Fibroblast of peridontal ligament (primary cell): ENCODE results near the gene RHEX.
A peak's percentile ranks its signal among the peaks of the same experiment; 100 is the strongest.

Source experiments
- DNase-seq: peaks from one replicate; pipeline ENCODE4 v3.0.0-alpha.2; 2010; ENCODE audit errors: extremely low read depth

The RHEX gene

DNA sequence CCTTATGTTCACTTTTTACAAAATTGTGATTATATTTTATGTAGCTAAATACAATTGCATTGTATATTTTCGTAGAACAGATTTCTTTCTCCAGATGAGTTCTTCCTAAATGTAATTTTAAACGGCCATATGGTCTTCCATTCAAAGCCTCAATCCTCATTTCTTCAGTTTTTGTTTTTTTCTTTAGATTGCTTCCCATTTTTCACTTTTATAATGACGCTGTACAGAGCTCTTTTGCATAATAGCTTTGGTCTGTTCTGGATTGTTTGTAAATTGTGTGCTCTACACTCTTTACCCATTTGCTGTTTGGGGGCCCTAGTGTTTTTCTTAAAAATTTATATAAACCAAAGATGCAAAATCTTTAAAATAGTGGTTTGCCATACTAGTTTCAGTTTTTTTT lies 36.4 kb downstream of the RHEX start:
- DNase-seq = no peak

DNA sequence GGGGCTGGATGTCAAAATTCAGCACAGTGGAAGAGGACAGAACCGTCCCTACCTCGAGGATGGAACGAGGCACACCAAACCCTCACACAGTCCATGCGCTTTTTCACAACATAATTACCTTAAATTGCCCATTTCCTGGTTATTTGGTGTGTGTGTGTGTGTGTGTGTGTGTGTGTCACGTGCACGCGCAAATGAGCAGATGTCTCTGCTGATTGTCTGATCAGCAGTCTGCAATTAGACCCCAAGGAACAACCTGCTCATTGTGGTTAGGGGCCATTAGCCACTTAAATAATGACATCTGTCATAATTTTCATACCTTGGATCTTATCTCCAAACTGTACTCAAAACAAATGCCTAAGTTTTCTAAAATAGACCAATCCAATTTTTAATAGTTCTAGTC lies 41.1 kb downstream of the RHEX start:
- DNase-seq = no peak

DNA sequence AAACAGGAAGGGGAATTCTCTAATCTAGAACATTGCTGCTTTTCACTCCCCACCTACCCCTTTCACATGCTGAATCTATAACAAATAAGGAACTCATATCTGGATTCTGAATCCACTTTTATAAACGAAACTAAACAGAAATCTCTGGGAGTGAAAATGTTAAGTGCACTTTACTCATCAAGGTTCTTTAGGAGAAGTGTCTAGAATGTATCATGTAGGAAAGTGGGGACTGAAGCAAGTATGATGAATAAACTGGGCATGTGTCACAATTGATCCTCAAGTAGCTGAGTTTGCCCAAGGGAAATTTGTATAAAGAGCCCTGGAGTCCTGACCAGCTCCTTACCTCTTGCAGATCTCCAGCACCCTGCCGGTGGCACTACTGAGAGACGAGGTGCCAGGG lies 44.4 kb downstream of the RHEX start:
- no peak for DNase-seq

DNA sequence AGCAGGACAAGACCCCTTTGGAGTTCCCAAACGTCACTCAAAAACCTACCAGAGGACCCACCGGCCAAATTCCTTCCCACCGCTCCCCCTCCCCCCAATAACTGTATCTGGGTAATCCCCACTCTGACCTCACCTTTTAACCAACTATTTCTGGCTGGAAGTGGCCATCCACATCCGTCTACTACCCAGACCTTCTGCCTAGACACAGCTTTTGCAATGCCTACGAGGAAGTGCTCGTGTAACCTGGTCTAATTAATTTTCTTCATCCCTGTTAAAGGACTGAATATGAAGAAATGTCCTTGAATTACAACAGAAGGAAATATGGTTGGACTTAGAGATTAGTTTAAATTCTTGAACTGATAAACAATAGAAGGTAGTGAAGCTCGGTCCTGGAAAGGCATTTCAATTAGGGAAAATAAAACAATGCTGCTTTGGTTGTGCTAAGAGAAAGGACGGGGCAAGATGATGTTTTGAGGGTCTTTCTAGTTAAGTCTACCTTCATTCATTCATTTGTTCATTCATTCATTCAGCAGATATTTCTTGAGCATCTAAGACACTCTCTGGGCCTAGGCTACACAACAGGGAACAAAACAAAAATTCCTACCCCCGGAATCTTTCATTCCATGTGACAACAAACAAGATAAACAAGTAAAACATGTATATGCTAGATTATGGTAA lies 45.4 kb downstream of the RHEX start:
- no peak for DNase-seq

DNA sequence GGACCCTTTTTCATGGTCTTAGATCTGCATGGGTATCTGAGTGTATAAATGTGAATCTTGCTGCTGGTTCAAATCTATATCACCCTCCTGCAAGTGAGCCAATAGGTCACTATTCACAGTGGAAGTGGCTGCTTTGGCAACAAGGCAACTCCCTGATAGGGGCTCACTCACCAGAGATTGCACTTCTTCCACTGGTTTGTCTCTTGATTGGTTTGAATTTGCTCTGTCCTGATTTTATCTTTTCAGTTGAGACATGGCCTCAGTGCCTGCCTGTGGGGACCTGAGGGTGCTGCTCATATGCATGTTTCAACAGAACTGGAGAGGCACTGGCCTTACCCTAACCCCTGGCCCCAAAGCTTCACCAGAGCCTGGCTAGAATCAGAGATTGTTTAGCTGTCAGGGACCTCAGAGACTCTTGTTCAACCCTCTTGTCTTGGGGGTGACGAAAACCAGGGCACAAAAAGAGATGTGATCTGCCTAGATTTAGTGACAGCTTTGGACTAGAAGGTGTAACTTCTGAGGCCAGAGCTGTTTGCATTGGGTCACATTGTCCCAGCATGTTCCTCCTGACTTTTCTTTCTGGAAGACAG lies 47.3 kb downstream of the RHEX start:
- no peak for DNase-seq

DNA sequence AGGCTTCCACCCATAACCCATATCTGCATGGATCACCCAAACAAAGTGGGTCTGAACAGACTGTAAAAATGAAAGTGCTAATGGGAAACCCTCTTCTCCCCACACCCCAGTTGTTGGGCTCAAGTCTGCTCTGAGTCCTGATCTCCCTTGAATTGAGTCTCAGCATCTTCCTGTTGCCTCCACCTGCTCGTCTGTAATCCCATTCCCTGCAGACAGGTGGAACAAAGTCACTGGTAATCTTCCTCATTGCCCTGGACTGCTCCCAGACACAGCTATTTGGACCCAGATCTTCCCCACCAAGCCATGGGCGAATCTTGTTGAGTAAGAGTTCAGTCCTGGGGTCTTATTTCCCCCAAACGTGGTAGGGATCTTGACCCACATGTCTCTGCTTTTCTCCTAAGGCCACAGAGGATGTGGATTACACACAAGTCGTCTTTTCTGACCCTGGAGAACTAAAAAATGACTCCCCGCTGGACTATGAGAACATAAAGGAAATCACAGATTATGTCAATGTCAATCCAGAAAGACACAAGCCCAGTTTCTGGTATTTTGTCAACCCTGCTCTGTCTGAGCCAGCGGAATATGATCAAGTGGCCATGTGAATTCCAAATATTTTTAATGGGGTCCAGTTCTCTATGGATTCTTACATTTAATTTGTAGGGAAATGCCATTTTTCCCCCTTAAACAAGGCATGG lies 48.5 kb downstream of the RHEX start:
- no peak for DNase-seq

DNA sequence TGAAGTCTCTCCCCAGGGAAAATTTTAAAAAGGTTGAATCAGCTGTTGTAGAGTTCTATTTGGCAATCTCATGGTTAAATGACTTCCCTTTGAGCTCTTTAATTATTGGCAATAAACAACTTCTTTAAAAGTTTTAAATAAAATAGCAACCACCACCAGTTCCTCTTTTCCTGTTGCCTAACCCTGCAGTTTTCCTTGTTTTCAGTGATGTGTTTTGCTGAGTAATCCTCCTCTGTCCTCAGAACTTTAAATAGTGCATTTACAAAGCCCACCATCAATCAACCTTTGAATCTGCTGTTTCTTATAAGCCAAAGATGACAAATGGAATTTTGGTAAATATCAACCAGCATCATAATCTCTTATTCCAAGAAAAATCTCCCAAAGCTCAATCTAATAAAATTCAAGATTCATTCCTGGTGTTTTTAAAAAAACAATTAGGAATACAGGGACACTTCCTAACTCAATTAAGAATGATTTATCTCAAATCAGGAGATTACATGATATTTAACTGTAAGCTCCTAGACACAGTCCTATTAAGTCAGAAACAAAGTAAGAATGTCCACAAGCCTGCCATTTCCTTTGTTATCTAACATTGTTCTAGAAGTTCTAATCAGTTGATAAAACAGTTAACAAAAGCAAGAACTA lies 49.4 kb downstream of the RHEX start:
- DNase-seq = no peak

DNA sequence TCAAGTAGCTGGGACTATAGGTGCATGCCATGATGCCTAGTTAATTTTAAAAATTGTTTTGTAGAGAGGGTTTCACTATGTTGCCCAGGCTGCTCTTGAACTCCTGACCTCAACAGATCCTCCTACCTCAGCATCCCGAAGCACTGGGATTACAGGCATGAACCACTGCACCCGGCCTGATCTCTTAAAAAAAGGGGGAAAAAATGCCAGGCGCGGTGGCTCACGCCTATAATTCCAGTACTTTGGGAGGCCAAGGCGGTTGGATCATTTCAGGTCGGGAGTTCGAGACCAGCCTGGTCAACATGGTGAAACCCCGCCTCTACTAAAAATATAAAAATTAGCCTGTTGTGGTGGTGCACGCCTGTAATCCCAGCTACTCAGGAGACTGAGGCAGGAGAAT lies 51.0 kb downstream of the RHEX start:
- no peak for DNase-seq

DNA sequence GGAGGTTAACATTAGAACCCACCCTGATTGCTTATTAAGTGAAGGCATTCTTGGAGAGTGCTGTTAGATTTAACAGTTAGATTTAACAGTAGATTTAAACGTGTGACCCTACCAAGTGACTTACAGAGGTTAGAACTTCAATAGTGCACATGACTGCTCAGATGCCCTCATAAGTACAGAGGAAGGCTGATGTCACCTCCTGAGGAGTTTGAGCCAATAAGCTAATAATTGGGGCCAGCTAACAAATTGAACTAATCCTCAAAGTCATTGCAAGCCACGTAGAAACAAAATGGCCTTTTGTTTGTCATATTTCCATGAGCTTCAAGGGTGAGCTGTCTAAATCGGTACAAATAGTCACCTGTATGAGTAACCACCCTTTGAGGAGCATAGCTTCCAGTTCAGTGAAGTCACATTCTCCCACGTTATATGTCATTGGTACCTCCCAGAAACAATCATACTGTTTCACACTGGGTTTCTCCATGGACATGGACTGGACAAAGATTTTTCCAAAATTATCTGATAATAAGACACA lies 52.6 kb downstream of the RHEX start:
- DNase-seq = no peak

DNA sequence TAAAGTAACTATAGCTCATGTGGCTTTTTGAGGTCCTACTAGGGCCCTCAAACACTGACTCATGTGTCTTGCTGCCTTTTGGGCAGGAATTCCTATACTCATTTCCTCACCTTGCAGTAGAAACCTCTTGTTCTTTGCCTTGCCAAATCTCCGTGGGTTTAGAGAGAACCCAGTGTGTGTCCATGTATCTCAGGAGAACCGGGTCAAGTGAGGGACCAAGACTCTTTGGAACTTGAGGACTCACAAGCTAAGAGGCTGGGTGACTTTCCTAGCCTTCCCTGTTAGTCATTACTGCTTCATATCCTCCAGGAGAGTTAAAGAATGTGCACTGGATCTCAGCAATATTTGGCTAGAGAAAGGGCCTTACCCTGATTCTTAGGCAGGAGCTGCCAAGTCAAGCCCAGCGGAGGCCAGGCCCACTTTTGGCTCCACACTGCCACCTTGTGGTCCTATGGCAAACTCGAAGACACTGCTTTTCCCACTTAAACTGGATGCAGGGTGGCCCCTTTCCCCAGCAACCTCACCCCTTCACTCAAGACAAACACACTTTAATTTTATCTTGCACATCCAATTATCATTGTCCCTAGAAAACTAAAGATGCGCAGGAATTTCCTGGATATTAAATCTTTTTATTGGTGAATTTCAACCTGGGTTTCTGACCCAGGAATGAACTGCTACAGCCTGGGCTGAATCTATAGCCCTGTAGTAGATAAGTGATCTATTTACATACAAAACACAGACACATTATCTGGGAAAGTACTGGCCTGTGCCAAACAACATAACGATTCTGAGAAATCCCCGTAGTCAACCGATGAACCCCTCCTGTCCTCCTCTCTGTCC lies 53.6 kb downstream of the RHEX start:
- DNase-seq = peak; percentile 90

DNA sequence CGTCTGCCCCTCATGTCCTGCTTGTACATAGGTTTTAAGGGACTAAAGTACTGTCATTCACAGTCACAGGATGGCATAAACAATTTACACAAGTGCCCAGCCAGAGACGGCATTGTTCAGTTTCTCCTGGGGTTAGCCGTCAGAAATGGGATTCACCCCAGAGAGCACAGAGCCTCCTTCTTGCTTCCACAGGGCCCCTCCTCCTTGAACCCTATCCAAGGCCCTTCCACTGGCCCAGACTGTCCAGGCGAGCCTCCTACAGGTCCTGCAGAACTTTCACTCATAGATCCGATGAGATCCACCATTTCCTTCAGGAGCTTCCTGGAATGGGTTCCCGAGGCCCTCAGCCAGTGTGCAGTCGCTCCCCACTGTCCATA lies 54.2 kb downstream of the RHEX start:
- DNase-seq = no peak

DNA sequence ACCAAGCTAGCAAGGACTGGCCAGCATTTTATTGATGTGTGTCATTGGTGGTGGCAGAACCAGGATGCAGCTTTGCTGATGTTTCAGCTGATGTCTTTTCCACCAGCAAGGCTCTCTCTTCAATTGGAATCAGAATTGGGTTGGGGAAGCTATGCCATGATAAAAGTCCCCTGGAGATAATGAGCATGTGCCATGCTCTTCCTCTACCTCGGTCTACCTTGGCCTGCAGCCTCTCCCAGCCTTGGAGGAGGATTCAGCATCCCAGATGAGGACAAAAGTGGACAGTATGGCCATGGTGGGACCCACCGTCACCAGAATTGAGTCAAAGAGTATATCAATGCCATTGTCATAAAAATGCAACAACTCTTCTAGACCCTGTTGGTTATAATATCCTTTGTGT lies 55.7 kb downstream of the RHEX start:
- DNase-seq = no peak

DNA sequence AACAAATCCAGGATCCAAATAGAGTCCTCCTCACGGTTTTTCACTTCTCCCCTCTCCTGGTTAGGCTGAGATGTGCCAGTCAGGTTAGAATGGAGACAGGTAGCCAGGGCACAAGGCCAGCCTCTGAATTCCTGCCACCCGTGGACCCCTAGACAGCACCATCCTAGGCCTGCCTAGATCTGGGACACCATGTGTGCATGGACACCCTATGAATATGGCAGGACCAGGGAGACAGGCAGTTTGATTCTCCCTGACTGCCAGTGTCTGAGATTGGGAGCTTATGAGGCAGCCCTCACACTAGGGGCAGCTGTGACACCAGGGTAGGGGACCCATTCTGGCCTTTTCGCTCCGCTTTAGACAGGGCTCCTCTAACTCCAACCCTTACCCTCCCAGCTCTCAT lies 56.7 kb downstream of the RHEX start:
- DNase-seq = no peak

DNA sequence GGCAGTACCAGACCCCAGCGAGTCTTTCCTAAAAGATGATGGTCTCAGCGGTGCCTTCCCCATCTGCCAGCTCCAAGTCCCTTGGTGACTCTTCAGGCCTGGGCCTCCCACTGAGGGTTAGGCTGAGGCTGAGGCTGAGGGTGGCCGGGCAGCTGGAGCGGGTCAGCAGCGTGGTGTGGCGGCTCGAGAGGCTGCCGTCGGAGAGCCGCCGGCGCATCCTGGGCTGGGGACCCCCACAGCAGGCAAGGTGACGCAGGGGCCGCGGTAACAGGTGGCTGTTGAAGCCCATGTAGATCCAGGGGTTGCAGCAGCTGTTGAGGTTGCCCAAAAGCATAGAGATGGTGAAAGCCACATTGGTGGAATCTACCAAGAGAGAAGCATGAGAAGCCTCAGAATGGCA lies 57.2 kb downstream of the RHEX start:
- DNase-seq = no peak

DNA sequence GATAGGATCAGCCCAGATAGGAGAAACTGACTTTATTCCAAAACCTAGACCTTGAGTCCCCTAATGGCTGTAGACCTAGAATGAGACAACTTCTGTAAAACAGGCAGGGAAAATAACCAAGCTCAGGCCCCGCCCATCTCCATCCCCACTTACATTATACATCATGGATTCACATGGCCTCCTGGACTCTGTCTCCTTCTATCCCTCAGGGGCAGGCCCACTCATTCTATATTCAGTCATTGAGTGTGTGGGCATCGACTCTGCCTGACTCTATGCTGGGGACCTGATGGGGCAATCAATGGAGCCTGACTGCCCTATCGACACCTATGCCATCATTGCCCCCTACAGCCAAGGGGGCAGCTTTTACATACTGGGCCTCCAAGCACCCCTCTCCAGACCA lies 57.8 kb downstream of the RHEX start:
- DNase-seq = no peak

DNA sequence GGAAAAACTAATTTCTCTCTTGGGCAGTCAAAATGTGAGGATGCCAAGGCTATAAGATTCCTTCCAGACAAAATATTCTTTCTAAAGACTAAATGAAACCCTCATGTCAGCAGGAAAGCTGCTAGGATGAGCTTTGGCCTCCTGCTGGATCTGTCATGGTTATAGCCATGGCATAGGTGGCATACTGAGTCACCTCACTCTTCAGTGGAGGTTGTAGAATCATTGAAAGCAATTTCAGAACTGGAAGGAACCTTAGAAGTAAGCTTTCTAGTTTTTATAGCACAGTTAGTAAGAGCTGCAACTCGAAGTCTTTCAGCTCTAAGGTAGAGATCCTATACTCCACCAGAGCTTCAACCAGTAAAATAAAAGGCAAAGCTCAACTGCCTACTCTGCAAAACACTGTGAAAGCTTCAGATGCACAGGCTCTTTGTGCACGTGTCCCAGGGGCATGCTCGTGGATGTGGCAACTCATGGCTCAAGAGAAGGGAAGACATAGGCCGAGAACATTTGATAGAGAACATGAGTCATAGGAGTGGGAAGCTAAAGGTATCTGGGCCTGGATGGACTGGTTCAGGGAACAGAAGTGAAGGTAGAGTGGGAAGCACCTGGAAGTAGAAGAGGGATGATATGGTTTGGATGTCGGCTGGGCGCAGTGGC lies 58.4 kb downstream of the RHEX start:
- no peak for DNase-seq

DNA sequence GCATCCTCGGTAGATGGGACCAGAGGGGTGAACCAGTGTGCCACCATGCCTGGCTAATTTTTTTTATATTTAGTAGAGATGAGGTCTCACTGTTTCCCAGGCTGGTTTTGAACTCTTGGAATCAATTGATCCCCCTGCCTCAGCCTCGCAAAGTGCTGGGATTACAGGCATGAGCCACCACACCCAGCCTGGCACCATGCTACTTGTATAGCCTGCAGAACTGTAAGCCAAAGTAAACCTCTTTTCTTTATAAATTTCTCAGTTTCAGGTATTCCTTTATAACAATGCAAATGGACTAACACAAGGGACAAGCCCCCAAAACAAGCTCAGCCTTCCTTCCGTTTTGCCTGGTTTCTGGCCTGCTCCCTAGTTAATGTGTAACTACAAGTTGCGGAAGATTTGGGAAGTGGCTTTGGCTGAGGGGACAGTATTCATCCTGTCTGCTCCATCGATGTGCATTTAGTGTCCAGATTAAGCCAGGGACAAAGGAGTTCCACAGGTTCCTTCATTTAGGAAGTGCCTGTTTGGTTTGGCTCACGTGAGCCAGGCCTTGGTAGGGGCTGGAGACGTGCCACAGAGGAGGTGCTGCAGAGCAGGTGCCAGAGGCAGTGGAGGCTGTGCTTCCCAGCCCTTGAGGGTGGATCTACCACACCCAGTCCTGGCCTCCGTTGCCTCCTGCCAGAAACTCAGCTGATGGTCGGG lies 59.8 kb downstream of the RHEX start:
- DNase-seq = no peak

DNA sequence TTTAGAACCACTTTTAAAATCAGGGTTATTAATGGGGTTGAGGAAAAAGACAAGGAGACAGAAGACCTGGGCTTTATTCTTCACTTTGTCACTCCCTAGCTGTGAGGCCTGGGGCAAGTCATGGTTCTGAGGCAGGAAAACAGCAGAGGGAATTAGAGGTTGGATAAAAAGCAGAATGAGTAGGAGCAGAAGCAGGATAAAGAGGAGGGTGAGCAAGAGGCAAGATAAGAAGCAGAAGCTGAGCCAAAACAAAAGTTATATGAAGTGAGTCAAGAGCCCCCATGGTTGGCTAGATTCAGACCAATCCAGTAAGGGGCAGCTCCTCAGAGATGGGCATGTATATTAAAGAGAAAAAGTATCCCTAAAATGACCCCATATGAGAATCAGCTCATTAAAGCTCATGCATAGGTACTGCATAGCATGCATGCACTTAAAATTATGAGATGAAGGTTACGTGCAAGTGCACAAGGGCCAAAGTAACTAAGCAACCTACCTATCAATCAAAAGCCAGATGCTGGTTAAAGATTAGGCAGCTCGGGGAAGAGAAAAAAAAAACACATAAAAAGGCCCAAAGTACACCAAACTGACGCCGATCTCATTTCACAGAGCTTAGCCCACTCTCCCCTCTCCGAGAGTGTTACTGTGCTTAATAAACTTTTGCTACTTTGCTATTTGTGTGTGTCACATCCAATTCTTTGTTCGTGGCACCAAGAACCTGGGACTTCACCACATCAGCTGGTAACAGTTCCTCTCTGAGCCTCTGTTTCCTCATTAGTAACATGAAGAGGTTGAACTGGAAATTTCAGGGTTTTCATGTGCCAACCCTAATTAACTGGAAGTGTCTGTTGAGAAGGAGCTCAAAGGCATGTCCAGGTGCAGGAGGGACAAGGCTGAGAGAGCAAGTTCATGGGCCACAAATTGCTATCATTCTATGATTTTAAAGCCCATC lies 62.0 kb downstream of the RHEX start:
- DNase-seq = no peak

DNA sequence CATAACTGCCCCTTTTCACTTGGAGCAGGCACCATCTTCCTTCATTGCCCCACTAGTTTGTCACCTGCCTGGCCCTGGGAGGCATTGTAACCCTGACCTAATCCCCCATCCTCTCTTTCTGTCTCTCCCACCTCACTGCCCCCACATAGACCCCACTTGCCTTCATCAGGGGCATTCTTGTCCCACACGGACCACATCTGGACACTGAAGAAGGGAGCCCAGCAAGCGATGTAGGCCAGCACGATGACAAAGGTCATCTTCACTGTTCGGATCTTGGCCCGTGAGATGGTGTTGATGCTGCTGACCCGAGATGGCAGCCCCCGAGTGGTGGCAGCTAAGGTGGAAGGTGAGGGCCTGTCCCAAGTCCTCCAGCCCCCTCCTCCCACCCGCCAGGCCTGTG lies 62.8 kb downstream of the RHEX start:
- no peak for DNase-seq
